Skeletal muscle tissue (tissue), 4 donors: Measurements from ENCODE around the gene CDC14A. TPM values are rescaled to one million over a fixed set of nuclear protein-coding genes. Genes with fewer than 3 reads are reported as not detected.

ENCODE experiments used
- H3K27ac ChIP-seq: one replicate; pipeline ENCODE4 v1.7.0; 2013; ENCODE audit warnings: mild to moderate bottlenecking, low read depth, low read length, inconsistent platforms
- H3K27me3 ChIP-seq, 3 donors: one replicate each; pipeline ENCODE4 v1.7.0; 2013; ENCODE audit warnings: low read length in 3 of 3; ENCODE audit not compliant: control insufficient read depth in 3 of 3, insufficient read depth in 3 of 3
- H3K36me3 ChIP-seq, 3 donors: one replicate each; pipeline ENCODE4 v1.7.0; 2013; ENCODE audit warnings: low read length in 3 of 3; ENCODE audit not compliant: control insufficient read depth in 3 of 3, insufficient read depth in 3 of 3
- H3K4me1 ChIP-seq, 3 donors: one replicate each; pipeline ENCODE4 v1.7.0; 2013; ENCODE audit warnings: low read length in 3 of 3, mild to moderate bottlenecking in 3 of 3; ENCODE audit not compliant: control insufficient read depth in 3 of 3, insufficient read depth in 3 of 3
- H3K4me3 ChIP-seq, 3 donors: one replicate each; pipeline ENCODE4 v1.7.0; 2013; ENCODE audit warnings: low read length in 3 of 3
- H3K9ac ChIP-seq, 3 donors: one replicate each; pipeline ENCODE4 v1.7.0; 2013; ENCODE audit warnings: low read length in 3 of 3, mild to moderate bottlenecking in 3 of 3, moderate library complexity in 2 of 3, low read depth in 1 of 3
- H3K9me3 ChIP-seq, 3 donors: one replicate each; pipeline ENCODE4 v1.7.0; 2013; ENCODE audit warnings: low read length in 3 of 3; ENCODE audit not compliant: control insufficient read depth in 3 of 3
- total RNA-seq: library from RNA; depleted of rRNA; stranded (reverse); fragments of >200 nt; gene quantifications from one replicate; pipeline ENCODE4 v1.2.3, GENCODE V29; 2014
- donor health status: Osteomylitis.

CDC14A gene
- total RNA-seq, 1 donor from 2014 or later: 17.2 TPM

DNA sequence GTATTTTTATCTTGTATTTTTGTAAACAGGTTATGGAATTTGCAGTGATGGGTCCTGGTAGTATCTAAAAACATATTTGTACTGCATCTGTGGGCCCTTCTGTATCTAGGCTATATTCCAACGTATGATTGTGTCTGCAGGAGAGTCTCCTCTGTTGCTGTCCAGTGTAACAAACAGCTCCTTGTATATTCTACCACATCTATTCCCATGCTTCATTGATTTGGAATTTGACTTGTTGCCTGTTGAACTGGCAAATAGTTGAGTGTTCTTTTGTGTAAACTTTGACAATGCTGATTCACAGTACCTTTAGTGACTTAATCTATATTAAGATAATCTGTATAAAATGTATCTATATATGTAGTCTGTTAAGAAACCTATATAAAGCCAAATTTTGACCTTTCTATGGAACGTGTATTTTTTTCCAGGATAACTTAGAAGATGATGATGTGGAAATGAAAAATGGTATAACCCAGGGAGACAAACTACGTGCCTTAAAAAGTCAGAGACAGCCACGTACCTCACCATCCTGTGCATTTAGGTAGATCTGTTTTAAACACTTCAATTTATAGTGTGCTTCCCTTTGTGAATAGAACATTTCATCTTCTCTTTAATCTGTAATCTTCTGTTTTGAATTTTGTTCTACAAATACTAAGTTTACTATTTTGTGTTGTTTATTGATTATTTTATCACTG lies 142.2 kb downstream of the CDC14A start:
- no peaks in the 10 kb centered on the region for H3K4me1 ChIP-seq
- H3K9ac ChIP-seq: no peak overlapping the region
- H3K4me3 ChIP-seq: no peak overlapping the region
- no peak overlapping the region for H3K27ac ChIP-seq
- H3K36me3 ChIP-seq: peaks cover 4 to 18% (median 15%) of the 10 kb centered on the region in 3 donors
- no peaks in the 10 kb centered on the region for H3K27me3 ChIP-seq
- no peaks in the 10 kb centered on the region for H3K9me3 ChIP-seq

DNA sequence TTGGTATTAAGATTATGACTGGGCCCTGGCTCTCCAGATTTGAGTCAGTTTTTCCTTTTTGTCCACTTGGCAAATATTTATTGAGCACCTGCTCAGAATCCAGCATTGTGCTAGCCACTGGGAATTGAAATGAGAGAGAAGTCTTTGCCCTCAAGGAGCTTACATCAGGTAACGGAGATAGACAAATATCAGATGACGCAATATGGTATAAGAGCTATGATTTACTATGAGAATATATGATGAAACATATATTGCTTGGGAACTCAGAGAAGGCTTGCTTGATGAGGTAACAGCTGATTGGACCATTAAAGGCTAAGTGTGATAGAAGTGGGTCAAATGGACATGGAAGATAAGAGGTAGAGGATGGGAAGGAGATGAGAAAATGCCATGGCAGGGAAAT lies 144.6 kb downstream of the CDC14A start:
- no peak overlapping the region for H3K4me3 ChIP-seq
- H3K9ac ChIP-seq: no peak overlapping the region
- no peaks in the 10 kb centered on the region for H3K4me1 ChIP-seq
- no peaks in the 10 kb centered on the region for H3K9me3 ChIP-seq
- no peak overlapping the region for H3K27ac ChIP-seq
- H3K27me3 ChIP-seq: no peaks in the 10 kb centered on the region
- H3K36me3 ChIP-seq: peaks cover 4 to 20% (median 18%) of the 10 kb centered on the region in 3 donors

GRCh38 chr1:100497796-100498195 lies 145.5 kb downstream of the CDC14A start:
- Histone ChIP-seq H3K4me3 (no peak overlapping the region), H3K27me3 (no peaks in the 10 kb centered on the region), H3K9ac (no peak overlapping the region), H3K27ac (no peak overlapping the region), H3K4me1 (no peaks in the 10 kb centered on the region), H3K36me3 (peaks cover 4 to 20% (median 18%) of the 10 kb centered on the region in 3 donors), H3K9me3 (no peaks in the 10 kb centered on the region)

GRCh38 chr1:100499194-100499811 lies 147.0 kb downstream of the CDC14A start:
- Histone ChIP-seq H3K4me1 (no peaks in the 10 kb centered on the region), H3K4me3 (no peak overlapping the region), H3K36me3 (peaks cover 4 to 20% (median 18%) of the 10 kb centered on the region in 3 donors), H3K27ac (no peak overlapping the region), H3K27me3 (no peaks in the 10 kb centered on the region), H3K9ac (no peak overlapping the region), H3K9me3 (no peaks in the 10 kb centered on the region)

GRCh38 chr1:100502052-100502792 lies 149.9 kb downstream of the CDC14A start:
- no peak overlapping the region for H3K27ac ChIP-seq
- peaks cover 4 to 20% (median 15%) of the 10 kb centered on the region in 3 donors for H3K36me3 ChIP-seq
- H3K9ac ChIP-seq: no peak overlapping the region
- no peaks in the 10 kb centered on the region for H3K9me3 ChIP-seq
- no peaks in the 10 kb centered on the region for H3K4me1 ChIP-seq
- H3K4me3 ChIP-seq: no peak overlapping the region
- no peaks in the 10 kb centered on the region for H3K27me3 ChIP-seq

DNA sequence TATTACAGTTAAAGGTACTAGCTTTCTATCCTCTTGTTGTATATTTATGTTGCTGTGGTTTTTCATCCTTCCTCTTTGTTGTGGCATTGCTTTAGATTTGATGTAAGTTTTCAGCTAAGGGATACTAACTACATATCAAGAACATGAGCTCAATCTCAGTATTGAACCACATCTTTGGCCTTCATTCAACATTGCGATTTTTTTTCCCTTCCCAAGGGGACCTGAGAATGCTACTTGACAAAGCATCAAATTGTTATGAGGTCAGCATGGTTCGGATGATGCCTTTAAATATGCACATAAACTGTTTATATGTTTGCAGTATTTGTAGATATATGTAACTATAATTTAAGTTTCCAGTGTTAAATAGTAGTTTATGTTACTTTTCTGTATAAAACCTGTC lies 153.9 kb downstream of the CDC14A start:
- no peaks in the 10 kb centered on the region for H3K4me1 ChIP-seq
- no peak overlapping the region for H3K27ac ChIP-seq
- peaks cover 0 to 4% (median 0%) of the 10 kb centered on the region in 3 donors for H3K36me3 ChIP-seq
- H3K27me3 ChIP-seq: no peaks in the 10 kb centered on the region
- no peak overlapping the region for H3K4me3 ChIP-seq
- H3K9me3 ChIP-seq: no peaks in the 10 kb centered on the region
- no peak overlapping the region for H3K9ac ChIP-seq

DNA sequence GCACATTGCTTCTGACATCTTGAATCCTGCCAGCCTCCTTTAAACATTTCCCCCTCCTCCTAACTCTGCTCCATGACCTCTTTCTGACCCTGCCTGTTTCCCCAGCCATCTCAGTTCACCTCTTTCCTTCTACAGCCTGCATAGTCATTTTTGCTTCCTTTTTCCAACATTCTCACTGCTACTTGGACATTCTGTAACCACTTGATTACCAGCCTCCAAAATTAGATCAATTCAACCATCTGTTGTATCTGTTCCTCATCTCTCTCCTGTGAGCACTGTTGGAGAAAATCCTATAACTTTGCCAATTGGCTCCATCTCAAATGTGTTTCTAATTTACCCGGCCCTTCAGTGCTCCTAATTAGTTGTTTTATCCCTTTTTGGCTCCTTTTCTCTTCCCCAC lies 158.1 kb downstream of the CDC14A start:
- Histone ChIP-seq H3K27ac (no peak overlapping the region), H3K36me3 (peaks cover 0 to 6% (median 4%) of the 10 kb centered on the region in 3 donors), H3K9me3 (no peaks in the 10 kb centered on the region), H3K4me1 (no peaks in the 10 kb centered on the region), H3K27me3 (no peaks in the 10 kb centered on the region), H3K4me3 (no peak overlapping the region), H3K9ac (no peak overlapping the region)

DNA sequence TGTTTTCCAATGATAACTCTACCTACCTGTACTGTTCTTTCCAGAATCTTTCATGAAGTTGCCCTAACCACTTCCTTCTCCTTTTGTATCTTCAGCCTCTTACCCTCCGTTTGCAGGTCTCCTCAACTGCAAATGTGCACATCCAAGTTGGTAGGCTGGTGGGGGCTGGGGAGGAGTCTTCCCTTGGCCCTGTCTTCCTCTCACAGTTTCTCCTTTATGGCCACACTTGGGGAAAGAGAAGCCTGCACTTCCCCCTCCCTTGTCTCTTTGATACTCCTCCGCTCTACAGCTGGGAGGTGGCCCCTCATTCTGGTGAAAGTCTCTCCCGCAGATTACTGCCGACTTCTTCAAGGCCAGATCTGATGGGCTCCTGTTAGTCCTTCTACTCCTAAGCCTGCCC lies 158.8 kb downstream of the CDC14A start:
- Histone ChIP-seq H3K4me3 (no peak overlapping the region), H3K9me3 (no peaks in the 10 kb centered on the region), H3K27me3 (no peaks in the 10 kb centered on the region), H3K9ac (no peak overlapping the region), H3K4me1 (no peaks in the 10 kb centered on the region), H3K36me3 (peaks cover 0 to 6% (median 4%) of the 10 kb centered on the region in 3 donors), H3K27ac (no peak overlapping the region)

- H3K36me3 ChIP-seq: peaks cover 0 to 6% (median 4%) of the 10 kb centered on the region in 3 donors
- H3K27me3 ChIP-seq: no peaks in the 10 kb centered on the region
- H3K9me3 ChIP-seq: no peaks in the 10 kb centered on the region
- H3K4me1 ChIP-seq: no peaks in the 10 kb centered on the region
- H3K4me3 ChIP-seq: no peak overlapping the region
- H3K9ac ChIP-seq: no peak overlapping the region
- no peak overlapping the region for H3K27ac ChIP-seq
These were observed 159.5 kb downstream of the CDC14A start for GRCh38 chr1:100511773-100512172.

GRCh38 chr1:100512803-100513352 lies 160.6 kb downstream of the CDC14A start:
- Histone ChIP-seq H3K4me3 (no peak overlapping the region), H3K27me3 (no peaks in the 10 kb centered on the region), H3K9me3 (no peaks in the 10 kb centered on the region), H3K4me1 (no peaks in the 10 kb centered on the region), H3K36me3 (peaks cover 0 to 6% (median 4%) of the 10 kb centered on the region in 3 donors), H3K27ac (no peak overlapping the region), H3K9ac (no peak overlapping the region)
